Endothelial cell of umbilical vein (primary cell): ENCODE data around the gene SF3B5. TPM values are rescaled to one million over a fixed set of nuclear protein-coding genes. Genes with fewer than 3 reads are reported as not detected.
"Not testable (repeated sequence)": the region's sequence is repeated elsewhere in the genome, so short reads cannot be mapped to it uniquely, and the experiment has no call there.

Experiments used
- BruUV-seq: library from RNA; stranded (reverse); fragments of 400-500 nt; replicated peaks from 2 replicates; lab custom pipeline; 2021; lab: Mats Ljungman, UMichigan
- CTCF ChIA-PET: fragments of 300-600, 350-600 bp; sonication (Branson Sonifier 250); formaldehyde crosslinking; loops from one replicate; lab custom pipeline; 2021; ENCODE audit warnings: antibody characterized with exemption, inconsistent platforms; lab: Charles Lee
- POLR2A ChIA-PET: fragments of 300-600, 350-600 bp; sonication (Branson Sonifier 250); formaldehyde crosslinking; loops from one replicate; lab custom pipeline; 2021; ENCODE audit warnings: antibody characterized with exemption, inconsistent platforms; lab: Charles Lee
- DNase-seq: peaks from one replicate; pipeline ENCODE4 v3.0.0-alpha.2; 2011; ENCODE audit warnings: low read depth, low spot score
- FAIRE-seq: peaks from 2 replicates; lab custom pipeline; 2011; peaks lifted over from hg19 to GRCh38; lab: Jason Lieb, UNC
- H2AFZ ChIP-seq: 2 replicates; pipeline ENCODE4 v1.6.0; 2012; ENCODE audit warnings: low read depth, low read length, control low read depth, inconsistent platforms
- H3K27ac ChIP-seq: 2 replicates; pipeline ENCODE4 v1.5.1; 2011; ENCODE audit warnings: low read depth, mild to moderate bottlenecking, control low read depth, low read length, moderate library complexity; ENCODE audit not compliant: insufficient read depth
- H3K27me3 ChIP-seq, 2 experiments: 2 replicates each; pipeline versions ENCODE4 v1.6.0 to v1.6.1; 2011; ENCODE audit warnings: low read length in 2 of 2, mixed read lengths in 1 of 2; ENCODE audit not compliant: control insufficient read depth in 2 of 2, insufficient read depth in 2 of 2
- H3K36me3 ChIP-seq, 2 experiments: 2 replicates in 1 of 2; 3 replicates in 1 of 2; pipeline ENCODE4 v1.5.1; 2011; ENCODE audit warnings: low read length in 2 of 2, mild to moderate bottlenecking in 1 of 2, moderate library complexity in 1 of 2; ENCODE audit not compliant: control insufficient read depth in 2 of 2, insufficient read depth in 2 of 2; ENCODE audit errors: extremely low read depth in 1 of 2
- H3K4me1 ChIP-seq: 3 replicates; pipeline ENCODE4 v1.5.1; 2011; ENCODE audit warnings: mild to moderate bottlenecking, low read length; ENCODE audit not compliant: control insufficient read depth, insufficient read depth; ENCODE audit errors: extremely low read depth
- H3K4me2 ChIP-seq: 2 replicates; pipeline ENCODE4 v1.6.1; 2011; ENCODE audit warnings: low read length, control low read depth, mixed read lengths; ENCODE audit not compliant: insufficient read depth
- H3K4me3 ChIP-seq, 3 experiments: fragments of 200-600 bp in 1 of 3; sonication (generic), shearing (Covaris generic) in 1 of 3; replicated peaks in 1 of 3; 2 replicates each; pipeline ENCODE4 v1.5.1; 2011 to 2016; ENCODE audit warnings: control low read depth in 3 of 3, low read length in 3 of 3, mild to moderate bottlenecking in 2 of 3, inconsistent platforms in 1 of 3, low read depth in 1 of 3, moderate library complexity in 1 of 3; ENCODE audit not compliant: insufficient read depth in 1 of 3
- H3K79me2 ChIP-seq: 2 replicates; pipeline ENCODE4 v1.6.0; 2012; ENCODE audit warnings: low read length, inconsistent platforms; ENCODE audit not compliant: control insufficient read depth, insufficient read depth
- H3K9ac ChIP-seq: replicated peaks from 2 replicates; pipeline ENCODE3; 2011; ENCODE audit warnings: low read length, control low read depth; ENCODE audit not compliant: insufficient read depth; ENCODE audit errors: extremely low read depth
- H3K9me1 ChIP-seq: replicated peaks from 3 replicates; pipeline ENCODE4 v1.6.0; 2011; ENCODE audit warnings: mild to moderate bottlenecking, low read length; ENCODE audit not compliant: control insufficient read depth, insufficient read depth; ENCODE audit errors: extremely low read depth
- H3K9me3 ChIP-seq: replicated peaks from 2 replicates; pipeline ENCODE4 v1.5.1; 2012; ENCODE audit warnings: low read length, inconsistent platforms; ENCODE audit not compliant: control insufficient read depth, insufficient read depth
- H4K20me1 ChIP-seq: replicated peaks from 2 replicates; pipeline ENCODE3; 2011; ENCODE audit warnings: mild to moderate bottlenecking, low read length; ENCODE audit not compliant: control insufficient read depth, insufficient read depth; ENCODE audit errors: extremely low read depth
- EZH2 ChIP-seq: IDR thresholded peaks from 2 replicates; pipeline ENCODE4 v1.6.1; 2012; ENCODE audit warnings: borderline replicate concordance, low read depth, mild to moderate bottlenecking, moderate library complexity, low read length, inconsistent platforms; ENCODE audit not compliant: severe bottlenecking
- FOS ChIP-seq: IDR thresholded peaks from 2 replicates; pipeline ENCODE4 v1.6.1; 2011; ENCODE audit warnings: mild to moderate bottlenecking, low read length, moderate library complexity, borderline replicate concordance; ENCODE audit not compliant: insufficient read depth
- GATA2 ChIP-seq: IDR thresholded peaks from 2 replicates; pipeline ENCODE4 v1.7.0; 2011; ENCODE audit warnings: low read depth, mild to moderate bottlenecking, moderate library complexity, mixed read lengths, low read length; ENCODE audit not compliant: insufficient read length, insufficient read depth
- JUN ChIP-seq: IDR thresholded peaks from 2 replicates; pipeline ENCODE4 v1.6.1; 2011; ENCODE audit warnings: borderline replicate concordance, low read depth; ENCODE audit not compliant: insufficient read length, insufficient read depth
- MYC ChIP-seq: IDR thresholded peaks from one replicate; pipeline ENCODE4 v1.6.1; 2011; ENCODE audit warnings: mild to moderate bottlenecking, low read depth, low read length
- POLR2A ChIP-seq: IDR thresholded peaks from 2 replicates; pipeline ENCODE4 v1.6.1; 2012; ENCODE audit warnings: low read depth, mild to moderate bottlenecking, control low read depth, low read length
- POLR2AphosphoS5 ChIP-seq: IDR thresholded peaks from 2 replicates; pipeline ENCODE4 v1.6.1; 2012; ENCODE audit warnings: low read depth, mild to moderate bottlenecking, control low read depth, low read length, moderate library complexity; ENCODE audit not compliant: insufficient read depth
- dilution Hi-C: fragments of 300-500 bp; cut with MboI; formaldehyde crosslinking; loops from one replicate; pipeline ENCODE4 v1.15.0; 2019; ENCODE audit warnings: low sequenced_read_pairs; ENCODE audit not compliant: extremely low pct_ligation_motif_present
- intact Hi-C: fragments of 100-400 bp; cut with micrococcal nuclease; formaldehyde crosslinking; loops from one replicate; pipeline ENCODE4 v1.10.0; 2022
- polyA plus RNA-seq, 4 experiments: library from polyadenylated mRNA; depleted of rRNA in 3 of 4; stranded (reverse) in 3 of 4; unstranded in 1 of 4; fragments of >200 nt; gene quantifications; 2 replicates each; pipeline versions ENCODE4 v1.2.1 to v1.2.3, GENCODE V29; 2011 to 2012; ENCODE audit warnings: missing spikeins in 1 of 4
- total RNA-seq: library from RNA; stranded (reverse); gene quantifications from 2 replicates; pipeline ENCODE4 v1.2.3, GENCODE V29; 2021
- TF ChIP-seq, protein P1 (sequence below), 2 donors: IDR thresholded peaks; 1 replicate in 1 of 2; 2 replicates in 1 of 2; pipeline ENCODE4 v1.5.1; 2011; ENCODE audit warnings: low read length in 2 of 2, mild to moderate bottlenecking in 2 of 2, moderate library complexity in 2 of 2, control low read depth in 1 of 2, inconsistent platforms in 1 of 2, low read depth in 1 of 2; ENCODE audit not compliant: insufficient read depth in 1 of 2; ENCODE audit errors: extremely low read depth in 1 of 2
- TF ChIP-seq, protein P2 (sequence below): IDR thresholded peaks from 2 replicates; pipeline ENCODE4 v1.6.1; 2011; ENCODE audit not compliant: insufficient read depth, insufficient read length

SF3B5 gene
- total and polyA plus RNA-seq, 2 donors (not counting 3 experiments of a cell fraction or from before 2014, with no cell fraction given): 185 to 540 TPM

DNA sequence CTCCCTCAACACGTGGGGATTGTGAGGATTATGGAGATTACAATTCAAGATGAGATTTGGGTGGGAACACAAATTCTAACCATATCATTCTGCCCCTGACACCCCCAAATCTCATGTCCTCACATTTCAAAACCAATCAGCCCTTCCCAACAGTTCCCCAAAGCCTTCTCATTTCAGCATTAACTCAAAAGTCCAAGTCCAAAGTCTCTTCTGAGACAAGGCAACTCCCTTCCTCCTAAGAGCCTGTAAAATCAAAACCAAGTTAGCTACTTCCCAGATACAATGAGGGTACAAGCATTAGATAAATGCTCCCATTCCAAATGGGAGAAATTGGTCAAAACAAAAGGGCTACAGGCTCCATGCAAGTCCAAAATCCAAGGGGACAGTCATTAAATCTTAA, 47.7 kb downstream of the SF3B5 start:
- no TSS peak for BruUV-seq
- intact Hi-C loops: no loop called here
- dilution Hi-C loops: no loop called here
- DNase-seq (no peak), FAIRE-seq (no peak)
- TF ChIP-seq GATA2 (no peak), MYC (no peak), JUN (no peak), POLR2A (no peak), EZH2 (no peak), FOS (no peak), POLR2AphosphoS5 (no peak)
- TF ChIP-seq, protein P1, sequence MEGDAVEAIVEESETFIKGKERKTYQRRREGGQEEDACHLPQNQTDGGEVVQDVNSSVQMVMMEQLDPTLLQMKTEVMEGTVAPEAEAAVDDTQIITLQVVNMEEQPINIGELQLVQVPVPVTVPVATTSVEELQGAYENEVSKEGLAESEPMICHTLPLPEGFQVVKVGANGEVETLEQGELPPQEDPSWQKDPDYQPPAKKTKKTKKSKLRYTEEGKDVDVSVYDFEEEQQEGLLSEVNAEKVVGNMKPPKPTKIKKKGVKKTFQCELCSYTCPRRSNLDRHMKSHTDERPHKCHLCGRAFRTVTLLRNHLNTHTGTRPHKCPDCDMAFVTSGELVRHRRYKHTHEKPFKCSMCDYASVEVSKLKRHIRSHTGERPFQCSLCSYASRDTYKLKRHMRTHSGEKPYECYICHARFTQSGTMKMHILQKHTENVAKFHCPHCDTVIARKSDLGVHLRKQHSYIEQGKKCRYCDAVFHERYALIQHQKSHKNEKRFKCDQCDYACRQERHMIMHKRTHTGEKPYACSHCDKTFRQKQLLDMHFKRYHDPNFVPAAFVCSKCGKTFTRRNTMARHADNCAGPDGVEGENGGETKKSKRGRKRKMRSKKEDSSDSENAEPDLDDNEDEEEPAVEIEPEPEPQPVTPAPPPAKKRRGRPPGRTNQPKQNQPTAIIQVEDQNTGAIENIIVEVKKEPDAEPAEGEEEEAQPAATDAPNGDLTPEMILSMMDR (IDR thresholded peaks at IDR 0.05; ENCODE audit: extremely low read depth in 1 of 2, insufficient read depth in 1 of 2, low read depth in 1 of 2, low read length in 2 of 2): no peak
- TF ChIP-seq, protein P2, sequence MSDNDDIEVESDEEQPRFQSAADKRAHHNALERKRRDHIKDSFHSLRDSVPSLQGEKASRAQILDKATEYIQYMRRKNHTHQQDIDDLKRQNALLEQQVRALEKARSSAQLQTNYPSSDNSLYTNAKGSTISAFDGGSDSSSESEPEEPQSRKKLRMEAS: no peak
- no peaks in the 10 kb centered on the region for H3K9me3 ChIP-seq
- no peak overlapping the region for H3K4me3 ChIP-seq
- no peak overlapping the region for H3K4me2 ChIP-seq
- H4K20me1 ChIP-seq: no peaks in the 10 kb centered on the region
- H3K4me1 ChIP-seq: no peaks in the 10 kb centered on the region
- ChIA-PET CTCF (no interaction called here), POLR2A (no interaction called here)
- no peak overlapping the region for H3K9ac ChIP-seq
- no peak overlapping the region for H2AFZ ChIP-seq
- H3K27ac ChIP-seq: no peak overlapping the region
- no peaks in the 10 kb centered on the region for H3K79me2 ChIP-seq
- no peaks in the 10 kb centered on the region for H3K36me3 ChIP-seq
- H3K9me1 ChIP-seq: no peaks in the 10 kb centered on the region
- peaks cover 6 to 17% of the 10 kb centered on the region in 2 experiments for H3K27me3 ChIP-seq

- CTCF ChIA-PET, DNase-seq, H3K9ac ChIP-seq, H3K4me3 ChIP-seq, H3K36me3 ChIP-seq, BruUV-seq, H4K20me1 ChIP-seq, dilution Hi-C loops, FAIRE-seq, H3K79me2 ChIP-seq, H3K27ac ChIP-seq, H3K4me2 ChIP-seq, H3K4me1 ChIP-seq, intact Hi-C loops, H2AFZ ChIP-seq, H3K9me3 ChIP-seq, H3K9me1 ChIP-seq, POLR2A ChIA-PET: not testable (repeated sequence)
- peaks cover 3 to 11% of the 10 kb centered on the region in 2 experiments for H3K27me3 ChIP-seq
Measured at GRCh38 chr6:144046672-144047071, 48.7 kb downstream of the SF3B5 start.

- H2AFZ ChIP-seq, H3K9me1 ChIP-seq, H3K79me2 ChIP-seq, FAIRE-seq, H3K4me1 ChIP-seq, BruUV-seq, H3K27ac ChIP-seq, POLR2A ChIA-PET, H3K4me2 ChIP-seq, H3K9me3 ChIP-seq, dilution Hi-C loops, H3K36me3 ChIP-seq, H3K9ac ChIP-seq, H3K4me3 ChIP-seq, H3K27me3 ChIP-seq, intact Hi-C loops, H4K20me1 ChIP-seq, DNase-seq, CTCF ChIA-PET: not testable (repeated sequence)
Measured at GRCh38 chr6:144044989-144045388, 50.4 kb downstream of the SF3B5 start.
